Stomach (tissue), 4 donors: ENCODE measurements around the gene SHISAL1.

Experiments
- POLR2A ChIP-seq, 4 donors: fragments of 450-650 bp; IDR thresholded peaks; one replicate each; pipeline ENCODE4 v1.6.1; 2016; ENCODE audit warnings: antibody characterized with exemption in 4 of 4, control low read depth in 2 of 4, mild to moderate bottlenecking in 1 of 4, moderate library complexity in 1 of 4
- TF ChIP-seq, protein P1 (sequence below), 7 experiments: fragments of 450-650 bp in 4 of 7; fragments of 200-600 bp in 3 of 7; sonication (generic) in 3 of 7; IDR thresholded peaks; one replicate each; pipeline ENCODE4 v1.5.1; 2016 to 2019; ENCODE audit warnings: antibody characterized with exemption in 7 of 7, control low read depth in 2 of 7, mild to moderate bottlenecking in 1 of 7

DNA sequence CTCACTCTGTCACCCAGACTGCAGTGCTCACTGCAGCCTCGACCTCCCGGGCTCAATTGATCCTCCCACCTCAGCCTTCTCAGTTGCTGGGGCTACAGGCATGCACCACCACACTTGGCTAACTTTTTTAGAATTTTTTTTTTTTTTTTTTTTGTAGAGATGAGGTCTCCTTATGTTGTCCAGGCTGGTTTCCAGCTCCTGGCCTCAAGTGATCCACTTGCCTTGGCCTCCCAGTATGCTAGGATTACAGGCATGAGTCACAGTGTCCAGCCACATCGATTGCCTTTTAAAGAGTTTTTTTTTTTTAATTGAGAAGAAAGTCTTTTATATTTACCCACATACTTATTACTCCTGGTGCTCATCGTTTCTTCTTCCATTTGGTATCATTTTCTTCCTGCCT is 102.0 kb downstream of the SHISAL1 start:
- TF ChIP-seq POLR2A (IDR thresholded peaks at IDR 0.05), result no peak
- TF ChIP-seq, protein P1, sequence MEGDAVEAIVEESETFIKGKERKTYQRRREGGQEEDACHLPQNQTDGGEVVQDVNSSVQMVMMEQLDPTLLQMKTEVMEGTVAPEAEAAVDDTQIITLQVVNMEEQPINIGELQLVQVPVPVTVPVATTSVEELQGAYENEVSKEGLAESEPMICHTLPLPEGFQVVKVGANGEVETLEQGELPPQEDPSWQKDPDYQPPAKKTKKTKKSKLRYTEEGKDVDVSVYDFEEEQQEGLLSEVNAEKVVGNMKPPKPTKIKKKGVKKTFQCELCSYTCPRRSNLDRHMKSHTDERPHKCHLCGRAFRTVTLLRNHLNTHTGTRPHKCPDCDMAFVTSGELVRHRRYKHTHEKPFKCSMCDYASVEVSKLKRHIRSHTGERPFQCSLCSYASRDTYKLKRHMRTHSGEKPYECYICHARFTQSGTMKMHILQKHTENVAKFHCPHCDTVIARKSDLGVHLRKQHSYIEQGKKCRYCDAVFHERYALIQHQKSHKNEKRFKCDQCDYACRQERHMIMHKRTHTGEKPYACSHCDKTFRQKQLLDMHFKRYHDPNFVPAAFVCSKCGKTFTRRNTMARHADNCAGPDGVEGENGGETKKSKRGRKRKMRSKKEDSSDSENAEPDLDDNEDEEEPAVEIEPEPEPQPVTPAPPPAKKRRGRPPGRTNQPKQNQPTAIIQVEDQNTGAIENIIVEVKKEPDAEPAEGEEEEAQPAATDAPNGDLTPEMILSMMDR (IDR thresholded peaks at IDR 0.05), result no peak
